Measurements from ENCODE around the gene ROGDI.

Gene ROGDI, protein sequence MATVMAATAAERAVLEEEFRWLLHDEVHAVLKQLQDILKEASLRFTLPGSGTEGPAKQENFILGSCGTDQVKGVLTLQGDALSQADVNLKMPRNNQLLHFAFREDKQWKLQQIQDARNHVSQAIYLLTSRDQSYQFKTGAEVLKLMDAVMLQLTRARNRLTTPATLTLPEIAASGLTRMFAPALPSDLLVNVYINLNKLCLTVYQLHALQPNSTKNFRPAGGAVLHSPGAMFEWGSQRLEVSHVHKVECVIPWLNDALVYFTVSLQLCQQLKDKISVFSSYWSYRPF

DNA sequence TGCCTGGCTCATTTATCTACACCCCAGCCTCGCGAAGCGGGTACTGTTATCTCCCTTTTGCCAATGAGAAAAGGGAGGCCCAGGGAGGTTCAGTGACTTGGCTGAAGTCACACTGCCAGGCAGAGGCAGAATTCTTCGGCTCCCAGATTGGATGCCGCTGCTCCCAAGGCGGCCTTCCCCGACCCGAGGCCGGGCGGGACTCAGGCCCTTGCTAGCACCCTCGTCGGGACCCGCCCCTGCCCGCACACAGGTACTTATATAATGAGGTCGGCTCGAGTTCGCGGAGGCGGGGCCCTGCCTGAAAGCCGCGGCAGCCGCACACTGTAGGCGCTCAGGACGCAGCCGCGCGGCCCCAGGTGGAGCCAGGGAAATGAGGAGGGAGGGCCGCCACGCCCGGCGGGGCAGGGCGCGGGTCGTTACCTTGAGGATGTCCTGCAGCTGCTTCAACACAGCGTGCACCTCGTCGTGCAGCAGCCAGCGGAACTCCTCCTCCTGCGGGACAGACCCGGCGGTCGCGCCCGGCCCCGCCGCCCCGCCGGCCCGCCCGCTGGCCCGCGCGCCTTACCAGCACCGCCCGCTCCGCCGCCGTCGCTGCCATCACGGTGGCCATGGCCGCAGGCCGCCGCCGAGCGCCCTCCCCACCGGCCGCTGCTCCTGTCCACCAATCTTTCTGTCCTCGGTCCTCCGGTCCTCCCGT, at the start of gene ROGDI:
TSS of gene ROGDI (minus strand) at position 672 of the 697 bp plus-strand sequence. CDS start at position 610, 62 bp downstream.
- no peak for DNase-seq (ENCODE audit: low spot score)

DNA sequence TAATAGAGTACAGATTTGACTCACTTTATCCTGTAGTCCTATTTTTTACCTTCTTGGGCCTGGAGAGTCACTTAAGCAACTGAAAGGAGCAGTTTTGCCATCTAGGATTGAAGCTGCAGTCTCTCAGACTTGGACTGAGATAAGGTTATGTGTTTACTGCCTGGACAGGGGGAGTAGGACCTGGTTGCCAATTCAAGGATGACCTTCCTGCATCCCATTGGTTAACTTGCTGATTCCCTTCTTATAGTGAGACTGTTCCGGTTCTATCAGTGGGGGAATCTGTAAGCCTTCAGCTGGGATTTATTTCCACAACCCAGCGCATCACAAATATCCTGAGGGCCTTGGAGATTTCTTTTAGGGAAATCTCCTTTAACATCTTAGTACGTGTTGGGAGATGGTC, 47.8 kb upstream of the ROGDI start:
- DNase-seq (ENCODE audit: low spot score): no peak

DNA sequence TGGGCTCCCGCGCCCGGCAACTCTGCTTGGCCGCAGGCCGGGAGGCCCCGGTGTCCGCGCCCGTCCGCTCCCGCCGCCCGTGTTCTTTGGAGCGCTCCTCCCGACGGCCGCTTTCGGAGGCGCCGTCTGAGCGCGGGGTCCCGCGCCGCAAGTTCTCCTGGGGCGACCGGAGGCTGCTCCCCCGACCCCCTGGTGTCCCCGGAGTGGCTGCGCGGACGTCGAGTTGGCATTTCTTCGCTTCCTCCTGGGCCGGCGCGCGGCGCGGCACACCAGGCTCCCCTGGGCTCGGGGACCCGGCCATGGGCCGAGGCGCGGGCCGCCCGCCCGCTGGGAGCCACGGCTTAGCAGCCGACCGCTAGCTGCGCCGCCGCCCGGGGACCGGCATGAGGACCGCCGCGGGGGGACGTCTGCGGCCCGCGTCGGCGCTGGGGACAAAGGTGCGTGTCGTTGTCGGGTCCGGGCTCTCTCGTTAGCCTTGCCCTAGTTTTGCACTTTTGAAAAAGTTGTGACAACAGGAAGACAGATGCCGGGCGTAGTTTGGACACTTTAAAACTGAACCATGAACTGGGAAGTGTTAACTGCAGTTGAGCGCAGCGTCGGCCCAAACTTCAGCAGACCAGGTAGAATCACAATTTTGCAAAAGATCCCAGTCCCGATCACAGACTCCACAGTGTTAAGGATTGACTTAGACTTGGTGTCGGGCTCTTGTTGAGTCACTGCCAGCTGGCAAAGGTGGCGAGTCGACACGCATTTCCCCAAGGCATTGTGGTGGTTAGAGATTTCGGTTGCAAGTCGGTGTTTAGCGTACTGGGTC, 45.5 kb upstream of the ROGDI start:
- peak; percentile 70 for DNase-seq (ENCODE audit: low spot score)

DNA sequence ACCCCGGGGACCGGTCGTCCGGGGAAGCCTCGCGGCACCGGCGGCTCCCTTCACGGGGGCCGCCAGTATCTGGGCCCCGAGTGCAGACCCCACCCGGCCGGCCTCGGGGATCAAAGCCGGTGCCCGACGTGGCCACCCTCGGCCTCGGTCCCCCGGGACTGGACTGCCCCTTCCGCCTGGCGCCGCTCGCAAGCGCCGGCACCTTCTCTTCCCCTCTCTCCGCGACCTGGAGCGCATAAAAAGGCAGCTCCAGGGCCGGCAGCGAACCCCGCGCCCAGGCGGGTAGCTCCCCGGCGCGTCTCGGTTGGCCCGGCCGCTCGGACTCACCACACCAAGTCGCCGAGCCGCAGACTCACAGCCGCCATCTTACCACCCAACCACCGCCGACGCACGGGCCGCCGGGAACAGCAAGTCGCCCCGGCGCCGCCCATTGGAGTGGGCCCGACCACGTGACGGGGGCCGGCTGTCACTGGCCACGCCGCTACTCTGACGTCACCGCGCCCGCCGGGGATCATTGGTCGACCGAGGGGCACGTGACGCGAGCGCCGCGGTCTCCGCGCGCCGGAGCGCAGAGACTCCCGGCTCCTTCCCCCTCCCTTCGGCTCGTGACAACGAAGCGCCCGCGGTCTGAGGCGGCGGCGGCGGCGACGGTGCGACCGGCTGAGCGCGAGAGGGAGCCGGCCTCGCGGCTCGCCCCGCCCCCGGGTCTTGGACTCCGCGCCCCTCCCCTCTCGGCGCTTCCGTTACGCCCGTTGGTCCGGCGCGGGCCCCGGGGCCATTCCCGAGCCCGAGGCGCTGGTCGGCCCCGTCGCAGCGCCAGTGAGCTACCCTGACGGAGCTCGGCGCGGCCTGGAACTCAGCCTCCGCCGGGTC, 44.7 kb upstream of the ROGDI start, which contains the start of the genes GLYR1 and UBN1:
TSS of gene GLYR1 (minus strand) at position 388 of the 873 bp plus-strand sequence. CDS start at position 365, 23 bp downstream.
TSS of gene UBN1 (plus strand) at position 581 of the 873 bp plus-strand sequence. CDS start 5,437 bp downstream, outside the sequence.
- DNase-seq (ENCODE audit: low spot score): peak; percentile 100

DNA sequence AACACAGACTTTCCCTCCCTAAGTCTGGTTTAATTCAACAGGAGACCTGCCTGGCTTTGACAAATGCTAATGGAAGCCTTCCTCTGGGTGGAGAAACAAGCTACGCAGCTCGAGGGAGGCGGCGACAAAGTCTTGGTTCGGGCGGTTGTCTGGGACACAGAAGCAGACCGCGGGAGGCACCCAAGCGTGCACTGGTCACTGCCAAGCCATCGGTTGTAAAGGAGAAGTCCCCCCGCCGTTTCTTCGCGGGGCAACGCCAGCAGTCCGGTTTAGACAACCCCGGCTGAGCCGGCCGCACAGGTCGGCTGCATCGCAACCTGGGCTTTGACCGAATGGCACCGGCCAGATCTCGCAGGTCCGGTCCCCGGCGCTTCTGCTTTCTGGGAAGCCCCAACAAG, 44.1 kb upstream of the ROGDI start:
- no peak for DNase-seq (ENCODE audit: low spot score)

DNA sequence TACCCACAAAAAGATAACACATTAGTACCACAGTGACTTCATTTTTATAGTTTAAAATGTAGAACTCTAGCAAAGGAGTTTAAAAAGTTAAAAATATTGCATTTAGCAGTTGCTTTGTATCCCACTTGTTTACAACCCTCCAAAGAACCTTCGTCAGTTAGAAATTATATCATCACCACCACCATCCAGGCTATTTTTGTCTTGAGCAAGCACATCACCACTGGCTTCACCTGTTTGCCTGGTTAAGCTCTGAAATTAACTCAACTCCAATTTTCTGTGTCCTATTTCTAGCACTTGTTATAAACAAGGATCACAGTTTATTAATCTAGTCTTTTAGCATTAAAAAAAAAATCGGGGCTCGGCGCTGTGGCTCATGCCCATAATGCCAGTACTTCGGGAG, 38.6 kb upstream of the ROGDI start:
- no peak for DNase-seq (ENCODE audit: low spot score)

DNA sequence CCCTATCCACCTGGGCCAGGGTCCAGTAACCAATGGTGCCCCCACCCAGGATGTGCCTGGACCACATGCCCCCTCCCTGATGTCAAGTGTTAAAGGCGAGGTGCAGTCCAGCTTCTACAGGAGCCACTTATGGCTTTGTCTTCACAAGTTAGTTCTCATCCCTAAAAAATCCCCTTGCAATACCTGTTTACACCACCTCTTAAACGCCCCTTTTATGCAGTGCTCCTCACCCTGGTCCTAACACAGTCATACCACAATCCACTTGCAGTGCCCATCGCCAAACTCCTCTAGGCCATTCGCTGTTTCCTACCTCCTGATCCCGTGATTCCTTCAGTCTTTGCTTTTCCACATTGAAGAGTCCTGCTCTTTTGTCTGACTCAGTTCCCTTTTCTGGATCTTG, 37.5 kb upstream of the ROGDI start:
- no peak for DNase-seq (ENCODE audit: low spot score)

DNA sequence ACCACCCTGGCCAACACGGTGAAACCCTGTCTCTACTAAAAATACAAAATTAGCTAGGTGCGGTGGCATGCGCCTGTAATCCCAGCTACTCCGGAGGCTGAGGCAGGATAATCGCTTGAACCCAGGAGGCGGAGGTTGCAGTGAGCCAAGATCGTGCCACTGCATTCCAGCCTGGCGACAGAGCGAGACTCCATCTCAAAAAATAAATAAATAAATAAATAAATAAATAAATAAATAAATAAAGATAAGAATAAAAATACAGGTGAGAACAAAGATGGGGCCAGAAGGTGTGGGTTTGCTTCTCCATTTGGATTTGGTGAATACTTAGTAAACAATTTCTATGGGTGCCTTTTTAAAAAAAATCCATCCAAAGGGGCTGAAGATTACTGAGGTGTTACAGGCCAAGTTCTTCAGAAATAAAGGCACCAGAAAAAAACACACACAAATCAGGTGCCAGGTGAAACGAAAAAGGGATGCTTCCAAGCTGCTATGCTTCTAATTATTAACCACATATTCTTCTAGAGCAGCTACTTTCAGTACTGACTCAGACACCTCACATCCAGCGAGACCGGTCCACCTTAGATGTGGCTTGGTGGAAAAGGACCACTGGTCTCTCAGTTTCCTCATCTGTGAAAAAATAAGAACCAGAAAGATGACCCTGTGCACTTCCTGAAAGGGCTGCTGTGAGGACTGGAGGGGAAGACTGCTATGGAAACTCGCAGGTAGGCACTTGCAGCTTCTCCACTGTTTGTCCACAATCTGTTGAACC, 35.5 kb upstream of the ROGDI start:
- DNase-seq (ENCODE audit: low spot score): no peak

DNA sequence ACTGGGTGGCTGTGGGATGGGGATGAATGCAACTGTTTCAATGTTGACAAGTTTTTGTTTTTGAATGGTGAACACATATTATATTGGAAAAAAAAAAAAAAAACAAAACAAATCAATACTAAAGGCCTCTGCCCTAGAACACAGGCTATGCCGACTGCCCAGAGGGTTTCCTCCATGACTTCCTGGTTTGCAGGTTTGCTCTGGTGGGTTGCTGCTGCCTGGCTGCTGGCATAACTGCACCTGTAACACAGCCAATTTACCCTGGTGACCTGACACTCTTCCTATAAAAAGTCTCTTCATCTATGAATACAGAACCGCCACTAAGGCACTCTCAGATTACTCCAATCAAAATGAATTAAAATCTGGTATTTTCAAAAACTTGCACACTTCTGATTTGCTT, 34.3 kb upstream of the ROGDI start:
- no peak for DNase-seq (ENCODE audit: low spot score)

DNA sequence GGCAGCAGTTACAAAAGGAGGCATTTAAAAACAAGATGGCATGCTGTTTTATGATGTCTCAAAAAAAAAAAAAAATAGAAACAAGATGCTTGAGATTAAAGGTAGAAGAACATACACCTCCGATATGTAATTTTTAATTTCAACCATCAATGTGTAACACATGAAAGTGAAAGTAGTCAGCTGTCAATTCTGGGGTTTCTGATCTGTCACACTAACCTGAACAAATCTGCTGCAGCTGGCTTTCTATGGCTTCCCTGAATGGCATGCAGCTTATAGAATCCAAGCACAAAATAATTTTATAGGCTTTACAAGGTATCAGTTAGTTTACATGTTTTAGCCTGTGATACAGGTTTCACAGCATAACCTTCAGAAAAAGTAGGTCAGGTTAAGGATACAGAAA, 31.2 kb upstream of the ROGDI start:
- no peak for DNase-seq (ENCODE audit: low spot score)

DNA sequence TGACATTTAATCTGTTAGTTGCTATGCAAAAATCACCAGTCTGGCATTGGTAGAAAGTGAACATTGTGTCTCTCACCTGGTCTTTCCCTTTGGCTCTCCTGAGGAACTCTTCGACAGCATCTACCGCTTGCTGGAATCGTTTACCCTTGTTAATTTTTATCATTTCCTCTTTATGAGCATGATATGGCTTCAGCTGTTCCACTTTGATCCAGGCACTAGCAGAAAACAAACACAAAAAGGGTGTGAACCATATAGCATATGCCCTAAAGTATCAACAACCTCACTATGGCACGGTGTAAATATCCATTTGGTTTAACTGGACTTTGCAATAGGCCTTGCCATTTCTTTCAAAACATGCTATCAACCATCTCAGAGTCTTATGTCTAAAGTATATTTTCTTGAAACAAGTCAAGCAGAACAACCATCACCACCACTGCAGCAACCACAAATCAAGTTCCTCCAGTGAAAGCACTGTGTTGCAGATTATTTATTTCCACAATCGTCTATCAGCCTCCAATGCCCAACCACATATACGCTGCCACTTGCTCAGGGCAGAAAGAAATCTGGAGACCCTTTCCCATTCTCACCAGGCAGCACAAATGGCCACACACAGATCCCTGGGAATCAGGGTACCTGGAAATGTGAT, 30.4 kb upstream of the ROGDI start:
- DNase-seq (ENCODE audit: low spot score): no peak

DNA sequence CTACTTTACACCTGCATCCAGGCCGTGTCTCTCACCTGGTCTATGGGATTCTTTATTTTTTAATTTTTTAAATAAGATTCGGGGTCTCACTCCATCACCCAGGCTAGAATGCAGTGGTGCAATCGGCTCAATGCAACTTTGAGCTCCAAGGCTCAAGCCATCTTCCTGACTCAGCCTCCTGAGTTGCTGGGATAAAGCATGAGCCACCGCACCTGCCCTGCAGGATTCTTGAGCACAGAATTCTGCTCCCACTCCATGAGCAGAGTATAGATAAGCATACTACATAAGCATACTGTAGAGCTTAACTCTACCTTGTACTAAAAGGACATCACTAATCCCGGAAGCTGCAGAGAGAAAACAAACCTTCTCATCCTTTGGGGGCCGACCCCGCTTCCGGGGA, 29.2 kb upstream of the ROGDI start:
- no peak for DNase-seq (ENCODE audit: low spot score)

DNA sequence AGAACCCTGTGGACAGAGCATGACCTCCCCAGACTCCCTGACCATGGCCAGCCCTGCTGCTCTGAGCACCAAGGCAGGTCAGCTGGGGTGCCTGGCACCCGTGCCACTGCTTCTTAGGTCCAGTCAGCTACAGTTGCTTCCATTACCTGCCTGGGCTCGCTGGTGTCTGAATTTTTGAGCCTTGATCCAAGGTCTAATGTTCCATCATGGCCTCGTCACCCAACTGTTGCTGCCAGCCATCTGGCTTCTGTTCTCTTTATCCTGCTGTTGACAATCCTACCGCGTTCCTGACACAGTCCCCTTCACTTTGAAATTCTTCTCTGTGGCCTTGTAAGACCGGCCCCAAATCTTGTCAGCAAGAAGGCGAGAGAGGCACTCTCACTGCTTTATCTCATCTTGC, 28.0 kb upstream of the ROGDI start:
- no peak for DNase-seq (ENCODE audit: low spot score)

DNA sequence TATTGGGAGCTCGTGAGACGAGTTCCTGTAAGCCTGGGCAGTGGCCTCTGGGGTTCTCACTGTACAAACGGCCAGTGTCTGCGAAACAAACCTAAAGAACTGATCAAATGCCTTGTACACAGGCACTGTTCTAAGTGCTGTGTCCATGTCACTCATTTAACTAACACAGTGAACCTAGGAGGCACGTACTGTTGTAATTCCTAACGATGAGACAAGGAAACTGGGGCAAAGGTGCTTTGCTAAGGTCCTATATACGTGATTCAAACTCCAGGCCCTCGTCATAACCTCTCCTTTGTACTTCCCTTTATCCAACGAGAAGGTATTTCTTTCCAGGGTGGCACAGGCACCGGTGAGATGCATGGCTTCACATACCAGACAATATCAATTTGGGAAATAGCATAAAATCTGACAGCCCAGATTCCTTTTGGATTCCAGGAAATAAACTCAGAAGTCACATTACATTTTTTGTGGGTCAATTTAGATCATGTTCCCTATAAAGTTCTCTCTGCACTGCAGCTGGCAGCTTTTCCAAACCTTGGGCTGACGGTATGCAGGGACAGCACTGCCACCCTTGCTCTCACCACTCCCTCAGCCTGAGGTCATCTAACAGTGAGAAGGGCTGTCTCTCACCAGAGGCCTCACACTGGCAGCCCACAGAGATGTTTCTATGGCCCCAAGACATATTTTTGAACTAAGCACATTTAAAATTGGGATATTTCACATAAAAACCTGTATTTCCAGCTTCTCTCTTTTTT, 26.3 kb upstream of the ROGDI start:
- DNase-seq (ENCODE audit: low spot score): no peak

DNA sequence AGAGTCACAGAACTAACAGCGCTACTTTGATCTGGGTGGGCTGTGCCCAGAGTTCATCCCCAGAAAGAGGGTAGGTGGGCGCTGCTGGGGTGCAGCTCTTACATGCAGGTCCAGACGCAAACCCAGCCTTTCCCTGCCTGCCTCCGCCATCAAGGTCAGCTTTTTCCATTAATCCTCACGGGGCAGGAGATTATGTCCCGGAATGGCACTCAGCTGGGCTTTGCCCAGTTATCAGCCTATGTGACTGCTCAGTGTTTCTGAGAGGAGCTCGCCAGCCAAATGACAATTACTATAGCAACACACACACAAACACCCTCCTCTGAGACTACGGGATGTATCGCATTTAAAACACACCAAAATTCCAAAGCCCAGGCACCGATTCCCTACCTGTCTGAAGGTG, 24.5 kb upstream of the ROGDI start:
- no peak for DNase-seq (ENCODE audit: low spot score)

DNA sequence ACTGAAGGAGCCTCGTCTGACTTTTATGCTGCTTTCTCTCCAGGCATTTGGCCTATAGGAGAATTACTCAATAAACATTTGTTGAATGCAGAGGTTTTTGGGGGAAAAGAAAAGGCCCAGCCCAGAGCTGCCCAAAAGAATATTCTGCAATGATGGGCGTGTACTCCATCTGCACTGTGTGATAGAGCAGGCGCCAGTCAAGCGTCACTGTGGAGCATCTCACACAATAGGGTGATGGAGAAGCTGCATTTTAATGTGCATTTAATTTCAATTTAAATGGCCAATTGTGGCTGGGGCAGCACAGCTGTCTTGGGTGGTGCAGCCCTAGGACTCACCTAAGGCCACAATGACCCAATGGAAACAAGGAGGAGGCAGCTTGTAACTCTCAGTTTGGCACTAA, 24.1 kb upstream of the ROGDI start:
- DNase-seq (ENCODE audit: low spot score): no peak

DNA sequence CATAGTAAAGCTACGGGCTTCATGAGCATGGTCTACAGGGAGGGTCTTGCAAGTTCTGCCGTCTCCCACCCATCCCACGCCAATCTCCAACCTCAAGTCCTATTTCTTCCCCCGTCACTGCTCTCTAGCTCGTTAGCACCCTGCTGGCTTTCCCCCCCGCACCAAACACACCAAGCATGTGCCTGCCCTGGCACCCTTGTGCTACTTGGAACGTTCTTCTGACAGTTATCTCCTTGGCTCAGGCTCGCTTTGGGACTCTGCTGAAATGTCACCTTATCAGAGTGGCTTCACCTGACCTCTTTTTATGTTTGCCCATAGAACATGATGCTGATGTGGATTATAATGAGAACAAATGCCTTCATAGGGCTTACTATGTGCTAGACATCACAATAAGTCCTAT, 22.8 kb upstream of the ROGDI start:
- DNase-seq (ENCODE audit: low spot score): no peak

DNA sequence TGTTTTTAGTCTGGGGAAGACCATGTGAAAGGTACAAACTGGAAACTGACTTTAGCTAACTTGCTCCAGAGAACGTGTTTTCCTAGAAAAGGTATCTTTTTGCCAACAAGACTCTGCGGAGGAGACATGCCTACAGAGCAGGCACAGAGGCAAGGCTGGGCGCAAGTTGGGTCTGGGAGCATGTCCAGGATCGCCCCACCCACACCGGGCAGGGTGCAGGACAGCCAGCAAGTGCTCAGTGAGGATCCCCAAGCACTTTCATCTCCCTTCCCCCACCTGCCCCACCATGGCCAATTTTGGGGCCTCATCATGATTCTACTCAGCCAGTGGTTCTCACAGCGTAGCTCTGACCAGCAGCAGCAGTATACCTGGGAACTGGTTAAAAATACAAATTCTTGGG, 18.2 kb upstream of the ROGDI start:
- DNase-seq (ENCODE audit: low spot score): no peak

DNA sequence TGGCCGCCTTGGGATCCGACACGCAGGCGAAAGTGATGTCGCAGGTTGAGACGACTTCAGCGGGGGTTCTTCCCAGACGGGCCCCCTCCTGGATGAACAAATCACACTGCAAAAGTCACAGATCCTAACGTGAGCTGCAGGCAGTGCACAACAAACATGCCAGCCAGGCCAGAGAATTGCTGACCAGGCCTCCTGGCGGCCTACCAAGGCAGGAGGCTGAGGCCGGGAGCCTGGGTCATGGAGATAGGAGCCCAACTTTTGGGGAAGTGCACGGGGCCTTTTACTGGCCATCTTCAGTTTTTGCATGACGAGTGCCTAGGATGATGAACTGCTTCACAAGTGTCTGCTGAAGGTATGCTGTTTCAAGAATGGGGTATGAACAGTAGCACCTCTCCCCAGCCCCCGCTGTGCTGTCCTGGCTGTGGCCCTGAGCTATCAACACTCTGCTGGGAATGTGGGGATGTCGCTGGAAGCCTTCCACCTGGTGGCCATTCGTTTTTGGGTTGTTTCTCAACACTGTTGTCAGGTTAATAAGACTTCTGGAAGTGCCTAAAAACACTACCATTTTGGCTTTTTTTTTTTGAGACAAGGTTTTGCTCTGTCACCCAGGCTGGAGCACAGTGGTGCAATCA, 12.2 kb upstream of the ROGDI start:
- no peak for DNase-seq (ENCODE audit: low spot score)

Measured in left forelimb (tissue), 1 donor.